IMR-90 (cell line): ENCODE results near the gene SLC22A15.

Experiments used
- CTCF ChIP-seq: conservative IDR thresholded peaks from 2 replicates; pipeline ENCODE4 v1.5.1; 2012; ENCODE audit warnings: mild to moderate bottlenecking, low read depth, low read length, improper control_type of control experiment
- RFX5 ChIP-seq: IDR thresholded peaks from 2 replicates; pipeline ENCODE4 v1.8.0; 2012; ENCODE audit warnings: low read depth, mild to moderate bottlenecking, low read length, moderate library complexity
- SMC3 ChIP-seq: fragments of 150-350 bp; IDR thresholded peaks from 2 replicates; pipeline ENCODE4 v1.6.1; 2016; ENCODE audit warnings: low read depth, mild to moderate bottlenecking, antibody characterized with exemption, low read length, moderate library complexity

- TF ChIP-seq CTCF (no peak), RFX5 (no peak), SMC3 (no peak)
These were observed 91.2 kb downstream of the SLC22A15 start for GRCh38 chr1:116067566-116067890.
